HG02623 (cell line): ENCODE results near the gene CENPP.

ENCODE experiments used
- ATAC-seq: cut with Tn5 transposase; IDR thresholded peaks from one replicate; pipeline ENCODE4 v1.9.1; 2021; ENCODE audit warnings: moderate library complexity; ENCODE audit not compliant: unreplicated experiment

Gene CENPP

DNA sequence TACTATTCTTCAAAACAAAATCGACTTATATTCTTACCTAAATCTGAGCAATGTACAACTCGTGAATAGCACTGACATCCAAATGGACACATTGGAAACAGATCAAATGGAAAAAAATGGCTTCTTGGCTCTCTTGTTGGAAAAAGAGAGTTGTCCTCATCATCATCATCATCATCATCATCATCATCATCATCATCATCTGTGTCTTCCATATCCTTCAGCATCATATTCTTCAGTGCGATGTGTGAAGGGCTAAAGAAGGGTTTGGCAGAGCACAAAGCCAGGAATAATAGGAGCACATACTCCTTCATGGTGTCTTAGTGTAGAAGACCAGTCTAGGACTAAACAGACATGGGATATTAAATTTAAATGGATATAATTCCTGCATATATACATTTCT is 148.8 kb downstream of the CENPP start:
- ATAC-seq, result no peak

DNA sequence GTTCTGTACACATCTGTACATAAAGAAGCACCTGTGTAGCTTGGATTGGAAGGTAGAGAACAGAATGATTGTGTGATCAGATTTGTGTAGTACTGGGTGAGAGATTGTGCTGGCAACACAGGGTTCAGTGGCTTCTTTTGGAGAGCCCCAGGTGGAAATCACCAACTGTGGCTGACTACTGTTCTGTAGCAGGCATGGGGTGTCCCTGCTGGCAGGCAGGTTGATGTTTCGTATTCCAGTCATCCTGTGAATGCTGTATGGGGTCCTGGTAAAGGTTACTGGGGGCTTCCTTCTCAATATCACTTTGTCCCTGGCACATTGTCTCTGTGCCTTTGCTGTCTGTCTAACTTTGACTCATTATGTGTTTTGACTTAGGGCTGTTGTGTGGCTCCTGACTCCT is 151.2 kb downstream of the CENPP start:
- no peak for ATAC-seq

- no peak for ATAC-seq
Measured at GRCh38 chr9:92478783-92479182, 153.0 kb downstream of the CENPP start.

GRCh38 chr9:92479346-92479745 is 153.6 kb downstream of the CENPP start:
- ATAC-seq, result no peak

GRCh38 chr9:92480291-92480771 is 154.6 kb downstream of the CENPP start:
- ATAC-seq, result no peak

DNA sequence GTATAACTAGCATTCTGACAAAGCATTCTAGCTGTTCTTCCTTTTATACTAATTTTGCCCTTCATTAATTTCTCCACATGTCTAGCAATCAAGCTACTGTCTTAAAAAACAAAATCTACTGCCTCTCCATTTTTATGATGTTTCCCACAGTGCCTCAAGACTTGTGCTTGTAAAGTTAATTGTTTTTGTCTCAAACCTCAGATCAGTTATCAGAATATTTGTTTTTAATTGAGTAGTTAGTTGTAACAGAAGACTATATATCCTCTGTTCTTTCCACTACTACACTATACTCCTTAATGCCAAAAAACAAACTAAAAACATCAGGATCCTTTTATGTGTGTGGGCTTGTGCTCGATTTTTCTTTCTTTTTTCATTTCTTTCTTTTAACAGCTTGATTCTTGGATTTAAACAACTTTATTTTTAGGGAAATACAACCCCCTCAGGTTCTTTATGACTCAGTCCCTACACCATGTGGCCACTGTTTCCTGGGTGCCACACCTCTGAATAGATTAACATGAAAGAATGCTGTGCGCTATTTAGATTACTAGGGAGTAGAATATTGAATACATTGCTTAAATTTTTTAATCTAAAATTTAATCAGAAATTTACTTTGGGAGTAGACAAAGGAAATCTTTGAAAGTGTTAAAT is 155.4 kb downstream of the CENPP start:
- no peak for ATAC-seq

GRCh38 chr9:92482329-92482728 is 156.6 kb downstream of the CENPP start, which contains the start of gene ASPN:
Gene ASPN, minus strand, starts transcription at chr9:92482506.
- ATAC-seq, result no peak

DNA sequence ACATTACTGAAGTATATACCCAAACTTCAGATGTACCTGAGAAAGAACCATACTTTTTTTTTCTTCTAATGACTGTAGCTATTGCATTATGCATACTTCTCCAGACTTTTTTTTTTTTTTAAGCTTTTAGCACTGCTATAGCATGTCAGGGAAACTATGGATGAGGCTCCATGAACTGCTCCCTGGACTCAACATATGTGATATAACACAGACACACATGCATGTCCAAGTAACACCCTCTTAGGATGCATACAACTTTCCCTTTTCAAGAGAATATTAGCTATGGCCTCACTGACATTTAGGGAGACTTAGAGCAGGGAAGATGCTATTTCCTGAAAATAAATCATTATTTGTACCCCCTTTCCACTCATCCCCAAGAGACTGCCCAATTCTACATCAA is 157.1 kb downstream of the CENPP start:
- no peak for ATAC-seq

GRCh38 chr9:92483627-92484545 is 158.1 kb downstream of the CENPP start:
- no peak for ATAC-seq

GRCh38 chr9:92484563-92484962 is 158.8 kb downstream of the CENPP start:
- ATAC-seq, result no peak

DNA sequence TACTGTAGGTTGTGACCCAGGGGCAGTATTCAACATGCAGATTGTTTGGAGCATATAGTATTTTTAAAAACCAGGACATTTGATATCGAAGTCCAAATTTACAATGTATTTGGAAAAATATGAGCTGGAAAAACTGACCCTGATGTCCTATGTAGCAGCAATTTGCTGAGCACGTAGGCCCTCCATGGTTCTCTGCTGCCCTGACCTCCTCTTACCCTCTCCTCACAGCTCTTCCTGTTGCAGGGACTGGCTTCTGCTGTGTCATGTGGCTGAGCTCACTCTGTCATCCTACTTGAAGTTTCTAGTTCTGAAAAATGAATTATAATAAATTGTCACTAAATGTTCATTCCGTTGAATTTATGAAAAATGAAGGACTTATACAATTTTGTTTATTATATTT is 160.6 kb downstream of the CENPP start:
- no peak for ATAC-seq

GRCh38 chr9:92488681-92489550 is 163.2 kb downstream of the CENPP start:
- no peak for ATAC-seq

DNA sequence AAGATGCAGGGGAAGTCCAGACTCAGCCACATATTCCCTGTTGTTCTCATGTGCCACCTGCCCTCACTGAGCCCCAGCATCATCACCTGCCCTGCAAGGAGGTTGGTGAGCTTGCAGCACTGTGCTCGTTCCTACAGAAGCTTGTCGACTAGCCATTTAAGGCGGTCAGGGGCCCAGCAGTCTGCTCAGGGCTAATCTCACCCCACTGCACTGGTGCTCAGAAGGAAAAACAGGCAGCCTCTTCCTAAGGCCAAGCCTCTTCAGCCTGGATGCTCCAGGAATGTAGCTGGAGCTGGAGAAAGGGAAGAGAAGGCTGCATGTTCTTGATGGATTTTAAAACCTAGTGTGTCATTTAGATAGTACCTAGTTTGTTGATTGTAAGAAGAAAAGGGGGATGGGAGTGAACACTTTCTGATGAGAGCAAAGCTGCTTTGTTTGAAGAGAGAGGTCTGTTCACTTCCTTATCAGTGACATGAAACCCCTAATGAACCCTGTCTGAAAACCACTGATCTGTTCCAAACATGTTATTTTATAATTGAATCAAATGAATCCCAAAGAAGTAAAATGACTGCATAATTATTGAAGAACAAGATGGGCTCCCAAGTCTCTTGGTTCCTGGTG is 167.1 kb downstream of the CENPP start:
- ATAC-seq, result no peak

DNA sequence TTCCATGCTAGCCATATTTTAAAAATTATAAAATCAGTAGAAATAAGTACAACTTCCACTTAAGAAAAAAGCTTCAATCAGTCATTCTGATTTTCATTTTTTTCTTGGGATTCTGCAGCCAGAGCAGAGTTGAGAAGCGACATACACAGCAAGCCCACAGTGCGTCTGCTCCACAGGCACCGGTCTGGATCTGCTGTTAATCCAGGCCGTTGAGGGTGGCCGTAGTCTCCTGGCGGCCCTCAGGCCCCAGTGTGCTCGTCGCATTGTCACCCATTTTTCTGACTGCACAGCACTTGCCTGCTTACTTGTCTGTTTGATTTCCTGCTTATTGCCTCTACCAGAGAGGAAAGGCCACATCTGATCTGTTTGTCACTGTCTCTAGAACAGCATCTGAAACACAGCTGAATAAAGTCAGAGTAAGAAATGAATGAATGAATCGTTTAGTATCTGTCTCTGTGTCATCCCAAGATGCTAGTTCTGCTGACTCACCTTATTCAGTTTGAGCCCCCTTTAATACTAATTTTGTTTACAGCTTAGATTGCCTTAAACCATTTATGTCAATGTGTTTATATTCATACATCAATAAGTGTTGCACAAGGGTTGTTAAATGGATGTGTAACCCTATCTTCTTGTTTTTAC is 168.1 kb downstream of the CENPP start:
- ATAC-seq, result no peak

DNA sequence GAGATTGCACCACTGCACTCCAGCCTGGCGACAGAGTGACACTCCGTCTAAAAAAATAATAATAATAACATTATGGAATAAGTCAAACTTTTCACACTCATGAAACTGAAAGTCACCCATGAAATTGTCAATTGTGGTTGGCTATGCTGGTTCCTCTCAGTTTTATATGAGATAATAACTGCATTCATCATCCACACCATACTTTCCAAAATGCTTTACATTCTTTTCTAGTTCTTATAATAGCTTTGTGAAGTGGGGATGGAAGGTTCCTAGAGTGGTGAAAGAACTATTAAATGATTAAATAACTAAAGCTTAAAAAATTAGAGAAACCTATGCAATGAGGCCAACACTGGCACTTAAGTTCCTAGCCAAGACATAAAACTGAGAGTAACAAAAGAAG is 169.1 kb downstream of the CENPP start:
- no peak for ATAC-seq

DNA sequence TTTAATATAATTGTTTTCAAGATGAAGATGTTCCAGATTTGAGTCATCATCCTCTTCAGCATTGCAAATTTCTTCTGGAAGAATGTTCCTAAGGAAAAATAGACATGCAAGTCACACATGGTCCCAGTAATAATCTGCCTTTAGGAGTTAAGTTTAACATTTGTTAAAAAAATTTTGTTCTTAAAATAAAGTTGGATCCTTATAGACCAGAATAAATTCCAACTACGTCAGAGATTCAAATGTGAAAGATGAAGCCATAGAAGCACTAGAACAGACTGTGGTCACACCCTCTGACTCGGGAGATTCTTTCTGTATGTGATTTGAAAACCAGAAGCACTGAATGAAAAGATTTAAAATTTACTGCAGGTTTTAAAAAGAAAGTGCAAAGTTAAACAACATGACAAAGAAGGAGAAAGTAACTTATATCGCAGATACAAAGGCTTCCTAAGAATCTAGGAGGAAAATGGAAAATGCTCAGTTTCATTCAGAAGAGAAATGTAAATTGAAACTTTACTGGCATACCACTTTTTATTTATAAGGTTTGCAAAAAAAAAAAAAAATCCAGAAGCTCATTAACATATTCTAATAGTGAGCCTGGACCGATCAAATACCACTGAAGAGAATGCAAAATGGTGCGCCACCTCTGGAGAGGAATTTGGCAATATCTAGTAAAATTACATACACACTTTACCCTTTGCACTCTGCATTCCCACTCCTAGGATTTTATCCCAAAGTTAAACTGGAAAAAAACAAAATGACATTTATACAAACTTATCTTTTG is 170.8 kb downstream of the CENPP start:
- no peak for ATAC-seq

GRCh38 chr9:92499701-92500100 is 173.9 kb downstream of the CENPP start:
- no peak for ATAC-seq

GRCh38 chr9:92500725-92501124 is 175.0 kb downstream of the CENPP start:
- ATAC-seq, result no peak

DNA sequence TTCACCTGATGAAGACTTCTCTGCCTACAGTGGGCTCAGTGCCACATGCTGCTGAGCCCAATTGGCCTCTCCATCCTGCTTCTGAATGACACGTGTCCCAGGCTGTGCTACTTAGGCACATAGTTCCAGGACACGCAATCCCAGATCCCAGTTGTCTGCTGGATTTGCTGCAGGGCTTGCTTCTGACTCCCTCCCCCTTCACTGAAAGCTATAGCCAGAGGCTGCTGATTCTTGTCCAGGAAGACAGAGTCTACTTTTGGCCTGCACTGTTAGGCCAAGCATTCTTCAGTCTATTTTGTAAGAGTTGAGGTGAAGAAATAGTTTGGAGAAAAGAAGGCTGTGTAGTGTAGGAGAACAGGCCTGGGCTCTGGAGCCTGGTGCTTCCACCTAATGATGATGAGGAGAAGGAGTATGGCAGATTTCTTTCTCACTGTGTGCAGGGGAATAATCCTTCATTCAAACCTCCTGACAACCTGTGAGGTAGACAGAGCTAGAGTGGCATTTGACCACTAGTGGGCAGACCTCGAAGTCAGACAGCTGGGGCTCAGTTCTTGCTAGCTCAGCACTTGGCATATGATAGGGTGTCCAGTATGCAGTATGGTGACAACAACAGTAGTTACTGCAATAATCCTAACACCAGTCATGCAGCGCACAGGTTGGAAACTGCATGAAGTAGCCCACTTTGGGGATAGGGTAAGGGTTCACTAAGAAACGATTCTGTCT is 176.1 kb downstream of the CENPP start:
- no peak for ATAC-seq
